Posterior vena cava (tissue), 2 donors: ENCODE measurements around the gene POLR1G. TPM values are rescaled to one million over a fixed set of nuclear protein-coding genes. Genes with fewer than 3 reads are reported as not detected.
"Not testable (repeated sequence)": the region's sequence is repeated elsewhere in the genome, so short reads cannot be mapped to it uniquely, and the experiment has no call there.

ENCODE experiments used
- DNase-seq: peaks from one replicate; pipeline ENCODE4 v3.0.0-alpha.2; 2020; ENCODE audit warnings: low spot score
- intact Hi-C, 2 donors: fragments of 100-400 bp; cut with DNase I; formaldehyde crosslinking; loops; one replicate each; pipeline versions ENCODE4 v1.14.1 to v1.14.2; 2022 to 2023
- total RNA-seq, 2 donors: library from RNA; stranded (reverse); fragmentation: NEBNext Ultra II Directional; extraction: Animal tissue kit (Norgen Biotek cat#: 25700); gene quantifications; one replicate each; pipeline ENCODE4 v1.2.1, GENCODE V29; 2021
- donor health status: DM: yes; HTN: yes; CAD: no.
- donor health status: DM: yes; HTN: yes; CAD: no.

Gene POLR1G
- total RNA-seq, 2 donors from 2014 or later = 4.2 to 4.8 TPM

DNA sequence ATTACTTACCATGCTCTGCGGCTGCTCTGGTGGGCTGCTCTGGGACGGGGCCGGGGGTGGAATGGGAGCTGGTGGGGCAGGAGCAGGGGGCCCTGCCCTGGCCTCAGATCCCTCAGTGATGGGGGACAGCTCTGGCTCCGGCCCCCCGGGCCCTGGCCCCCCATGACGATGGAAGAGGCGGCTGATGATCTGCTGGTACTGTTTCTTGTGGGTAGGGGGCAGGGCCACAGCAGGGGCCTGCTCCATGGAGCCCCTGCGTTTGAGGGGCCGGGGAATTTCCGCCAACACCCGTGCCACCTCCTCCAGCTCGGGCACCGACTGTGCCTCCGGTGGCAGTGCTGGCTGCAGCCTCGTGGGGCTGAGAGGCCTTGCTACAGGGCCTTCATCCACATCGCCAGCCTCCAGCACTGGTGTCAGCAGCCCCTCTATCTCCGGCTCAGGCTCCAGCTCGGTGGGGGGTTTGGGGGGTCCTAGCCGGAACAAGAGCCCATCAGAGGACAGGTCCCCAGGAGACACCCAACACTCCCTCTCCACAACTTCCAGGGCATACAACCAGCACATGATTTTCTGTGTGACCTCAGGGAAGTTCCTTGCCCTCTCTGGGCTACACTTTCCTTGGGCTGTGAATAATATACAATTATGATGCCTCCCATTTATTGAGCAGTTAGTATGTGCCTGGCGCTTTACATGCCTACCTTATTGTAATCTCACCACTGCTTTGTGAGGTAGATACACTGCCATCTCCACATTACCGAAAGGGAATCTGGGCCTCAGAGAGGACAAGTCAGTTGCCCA, 14.4 kb upstream of the POLR1G start:
- DNase-seq = no peak
- intact Hi-C loops = no loop called here

DNA sequence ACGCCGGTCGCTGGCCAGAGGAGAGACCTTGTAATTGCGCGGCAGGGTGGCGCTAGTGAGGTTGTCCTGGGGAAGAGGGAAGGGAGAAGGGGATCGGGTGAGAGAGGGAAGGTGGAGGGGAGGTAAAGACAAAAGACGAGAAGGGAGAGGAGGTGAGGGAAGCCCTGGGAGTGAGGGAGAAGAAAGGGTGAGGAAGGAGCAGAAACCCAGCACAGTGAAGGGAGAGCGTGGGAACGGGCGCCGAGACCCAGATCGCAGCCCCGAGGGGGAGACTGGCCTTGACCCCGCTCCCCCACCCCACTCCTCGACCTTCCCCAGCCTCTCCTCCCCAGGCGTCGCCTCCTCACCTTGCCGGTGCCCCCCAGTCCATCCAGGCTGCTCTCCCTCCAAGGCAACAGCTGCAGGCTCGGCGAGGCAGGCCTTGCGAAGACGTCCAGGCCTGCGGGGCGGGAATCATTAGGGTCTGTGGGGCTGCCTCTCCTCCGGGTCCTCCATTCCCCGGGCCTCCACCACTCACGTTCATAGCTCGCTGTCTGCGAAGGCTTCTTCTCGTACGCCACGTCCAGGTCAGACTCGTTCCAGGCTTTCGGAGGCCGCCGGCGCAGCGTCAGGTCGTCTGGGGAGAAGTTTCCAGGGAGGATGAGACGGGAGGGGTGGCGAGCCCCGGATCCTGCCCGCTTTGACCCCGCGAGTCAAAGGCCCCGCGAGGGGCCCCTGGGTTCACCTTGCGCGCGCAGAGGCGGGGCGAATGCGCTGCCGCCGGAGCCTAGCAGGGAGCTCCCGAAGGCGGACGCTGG, 10.4 kb upstream of the POLR1G start:
- intact Hi-C loops = no loop called here
- no peak for DNase-seq

DNA sequence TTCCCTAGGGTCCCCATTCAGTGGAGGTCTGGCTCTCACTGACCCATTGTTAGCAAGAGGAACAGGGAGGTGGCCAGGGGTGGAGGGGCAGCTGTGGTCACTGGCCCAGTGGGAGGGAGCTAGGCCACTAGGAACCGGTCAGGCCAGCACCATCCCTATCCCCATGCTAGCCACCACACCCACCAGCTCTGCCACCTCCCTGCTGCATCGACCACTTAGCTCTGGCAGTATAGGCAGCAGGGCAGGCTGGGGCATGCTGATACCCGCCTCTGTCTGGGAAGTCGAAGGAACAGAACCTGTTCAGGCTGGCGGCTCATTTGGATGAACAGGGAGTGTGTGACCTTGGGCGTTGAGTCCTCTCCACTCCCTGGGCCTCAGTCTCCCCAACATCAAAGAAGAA, 6.3 kb upstream of the POLR1G start:
- no peak for DNase-seq
- intact Hi-C loops = loop anchor here in 1 of 2 donors (5.0 kb wide), 1 partner anchor 368 kb away; no protein-coding TSS in a partner anchor

DNA sequence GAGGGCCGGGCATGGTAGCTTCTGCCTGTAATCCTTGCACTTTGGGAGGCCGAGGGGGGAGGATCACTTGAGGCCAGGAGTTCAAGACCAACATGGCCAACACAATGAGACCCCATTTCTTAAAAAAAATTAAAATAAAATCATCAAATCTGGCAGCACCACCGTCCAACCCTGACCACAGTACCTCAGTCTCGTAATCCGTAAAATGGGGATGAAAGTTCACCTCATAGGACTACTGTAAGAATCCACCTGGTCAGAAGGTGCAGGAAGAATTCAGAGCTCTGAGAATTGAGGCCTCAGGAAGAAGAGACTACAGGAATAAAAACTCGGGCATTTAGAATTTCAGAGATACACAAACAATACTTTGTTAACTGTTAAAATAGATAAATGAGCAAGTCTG, 4.6 kb upstream of the POLR1G start:
- DNase-seq = no peak

DNA sequence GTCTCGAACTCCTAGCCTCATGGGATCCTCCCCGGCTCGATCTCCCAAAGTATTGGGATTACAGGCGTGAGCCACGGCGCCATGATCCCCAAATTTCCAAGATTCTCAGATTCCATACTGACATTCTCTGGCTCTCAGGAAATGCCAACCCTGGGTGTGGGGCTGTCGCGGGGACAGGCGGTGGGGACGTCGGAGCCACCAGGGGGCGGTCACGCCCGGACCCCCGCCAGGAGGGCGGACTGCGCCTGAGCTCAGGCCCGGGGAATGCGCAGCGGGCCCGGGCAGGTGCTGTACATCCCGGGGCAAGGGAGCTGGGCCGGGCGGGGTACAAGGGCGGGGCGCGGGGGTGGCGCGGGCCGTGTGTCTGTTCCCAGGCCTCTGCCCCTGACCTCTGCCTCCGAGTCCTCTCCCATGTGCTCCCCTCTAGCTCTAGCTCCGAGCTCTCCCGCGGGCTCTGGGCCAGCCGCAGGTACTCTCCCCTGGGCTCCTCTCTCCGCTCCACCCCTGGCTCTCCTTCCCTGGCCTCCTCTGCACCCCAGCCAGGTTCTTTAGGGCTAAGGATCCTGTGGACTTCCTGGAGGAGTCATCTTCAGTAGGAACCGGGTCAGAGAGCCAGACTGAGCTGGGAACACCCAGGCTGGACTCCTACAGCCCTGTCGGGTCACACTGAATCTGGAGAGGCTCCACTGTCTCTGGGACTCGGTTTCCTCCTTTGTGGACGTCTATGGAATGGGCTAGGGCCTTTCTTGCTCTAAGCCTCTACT, 4.0 kb upstream of the POLR1G start:
- DNase-seq = no peak
- intact Hi-C loops = loop anchor here in 1 of 2 donors (5.0 kb wide), 1 partner anchor 370 kb away; no protein-coding TSS in a partner anchor

More for the DNA sequence above, 4.6 kb upstream of the POLR1G start:
- intact Hi-C loops = loop anchor here in 1 of 2 donors (5.0 kb wide), 1 partner anchor 370 kb away; no protein-coding TSS in a partner anchor

DNA sequence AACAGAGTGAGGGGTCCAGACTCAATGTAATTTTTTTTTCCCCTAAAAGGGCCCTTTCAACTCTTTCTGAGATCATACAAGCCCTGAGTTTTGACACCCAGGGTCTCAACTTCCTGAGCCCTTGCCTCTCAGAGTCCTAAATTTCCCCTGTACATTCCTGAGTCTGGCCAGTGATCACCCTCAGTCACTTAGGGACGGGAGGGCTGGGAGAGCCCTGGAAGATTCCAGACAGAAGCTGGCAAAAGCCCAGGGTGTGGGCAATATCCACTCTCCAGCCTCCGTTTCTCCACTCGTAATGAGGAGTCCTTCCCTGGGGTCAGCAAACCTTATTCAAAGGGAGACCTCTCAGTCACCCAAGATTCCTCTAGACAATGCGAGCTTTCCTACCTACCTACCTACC, 3.2 kb upstream of the POLR1G start:
- intact Hi-C loops = loop anchor here in 1 of 2 donors (5.0 kb wide), 1 partner anchor 371 kb away; no protein-coding TSS in a partner anchor
- DNase-seq = no peak

DNA sequence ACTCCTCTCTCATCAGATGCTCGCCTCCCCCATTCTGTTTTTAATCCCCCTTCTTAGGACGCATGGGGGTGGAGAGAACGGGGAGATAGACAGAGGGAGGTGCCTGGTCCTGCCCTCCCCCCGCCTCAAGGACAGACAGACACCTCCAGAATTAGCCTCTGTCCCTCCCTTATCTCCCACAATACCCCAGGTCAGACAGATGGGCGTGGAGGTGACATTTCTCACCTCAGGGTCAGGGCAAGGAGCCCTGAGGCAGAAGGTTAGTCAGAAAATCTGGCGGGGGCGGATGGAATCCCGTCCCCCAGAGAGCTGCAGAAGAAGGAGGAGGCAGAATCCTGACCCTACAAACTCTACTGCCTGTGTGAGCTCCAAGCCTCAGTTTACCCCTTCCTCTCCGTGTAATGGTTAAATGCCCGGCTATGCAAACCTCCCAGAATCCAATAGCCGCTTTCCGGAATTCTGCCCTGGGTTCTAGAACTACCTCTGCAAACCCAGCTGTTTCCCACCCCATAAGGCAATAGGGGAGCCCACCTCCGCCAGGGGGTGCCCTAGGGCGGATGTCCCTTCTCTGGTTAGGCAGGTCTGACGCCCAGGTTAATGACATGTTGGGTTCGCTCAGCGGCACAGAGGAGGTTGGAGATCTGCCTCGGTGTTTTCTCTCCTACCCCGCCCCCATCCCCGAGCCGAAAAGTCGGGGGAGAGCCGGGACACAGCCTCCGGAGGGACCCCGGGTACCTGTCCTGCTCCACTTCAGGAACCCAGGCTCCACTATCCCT, 2.5 kb upstream of the POLR1G start:
- no peak for DNase-seq
- intact Hi-C loops = loop anchor here in 1 of 2 donors (5.0 kb wide), 1 partner anchor 372 kb away; no protein-coding TSS in a partner anchor

DNA sequence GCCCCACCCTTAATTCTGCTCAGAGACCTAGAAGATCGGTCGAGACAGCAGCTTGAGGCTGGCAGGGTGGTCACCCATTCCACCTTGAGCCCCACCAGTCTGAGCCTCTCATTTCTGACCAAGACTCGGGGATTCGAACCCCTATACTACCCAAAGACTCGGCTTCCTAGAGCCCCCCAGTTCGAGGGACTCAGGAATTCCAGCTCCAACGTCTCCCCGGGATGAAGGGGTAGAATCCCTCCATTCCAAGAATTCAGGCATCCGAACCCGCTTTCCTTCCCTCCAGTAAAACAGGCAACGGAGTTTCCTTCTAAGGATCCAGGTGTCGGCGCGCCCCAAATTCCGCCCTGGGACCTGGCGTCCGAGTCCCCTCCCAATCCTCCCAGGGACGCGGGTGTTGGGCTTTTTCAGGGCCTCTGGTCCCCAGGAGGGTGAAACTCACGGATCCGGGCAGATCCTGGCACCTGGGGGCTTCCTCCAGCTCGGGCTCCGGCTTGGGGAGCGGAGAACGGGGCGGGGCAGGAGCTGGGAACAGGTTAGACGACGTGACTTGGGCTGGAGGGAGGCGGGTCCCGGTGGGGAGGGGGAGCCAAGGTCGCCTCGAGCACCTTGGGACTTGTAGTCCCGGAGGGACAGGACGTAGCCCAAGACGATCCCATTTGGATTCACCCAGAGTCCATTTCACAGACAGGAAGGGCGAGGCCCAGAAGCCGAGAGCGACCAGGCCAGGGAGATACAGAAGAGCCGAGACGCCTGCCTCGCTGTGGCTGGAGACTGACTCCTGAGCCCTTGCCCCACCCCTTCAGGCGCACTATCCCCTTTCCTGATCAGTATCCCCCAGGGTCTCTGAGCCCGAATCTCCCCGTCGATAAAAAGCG, 1.6 kb upstream of the POLR1G start, which contains the start of gene PPP1R13L:
PPP1R13L (minus strand) TSS at position 513 of the 878 bp plus-strand sequence. CDS start 6,751 bp downstream, outside the sequence.
- intact Hi-C loops = loop anchor here in 1 of 2 donors (5.0 kb wide), 1 partner anchor 372 kb away; no protein-coding TSS in a partner anchor
- DNase-seq = peak; percentile 94

DNA sequence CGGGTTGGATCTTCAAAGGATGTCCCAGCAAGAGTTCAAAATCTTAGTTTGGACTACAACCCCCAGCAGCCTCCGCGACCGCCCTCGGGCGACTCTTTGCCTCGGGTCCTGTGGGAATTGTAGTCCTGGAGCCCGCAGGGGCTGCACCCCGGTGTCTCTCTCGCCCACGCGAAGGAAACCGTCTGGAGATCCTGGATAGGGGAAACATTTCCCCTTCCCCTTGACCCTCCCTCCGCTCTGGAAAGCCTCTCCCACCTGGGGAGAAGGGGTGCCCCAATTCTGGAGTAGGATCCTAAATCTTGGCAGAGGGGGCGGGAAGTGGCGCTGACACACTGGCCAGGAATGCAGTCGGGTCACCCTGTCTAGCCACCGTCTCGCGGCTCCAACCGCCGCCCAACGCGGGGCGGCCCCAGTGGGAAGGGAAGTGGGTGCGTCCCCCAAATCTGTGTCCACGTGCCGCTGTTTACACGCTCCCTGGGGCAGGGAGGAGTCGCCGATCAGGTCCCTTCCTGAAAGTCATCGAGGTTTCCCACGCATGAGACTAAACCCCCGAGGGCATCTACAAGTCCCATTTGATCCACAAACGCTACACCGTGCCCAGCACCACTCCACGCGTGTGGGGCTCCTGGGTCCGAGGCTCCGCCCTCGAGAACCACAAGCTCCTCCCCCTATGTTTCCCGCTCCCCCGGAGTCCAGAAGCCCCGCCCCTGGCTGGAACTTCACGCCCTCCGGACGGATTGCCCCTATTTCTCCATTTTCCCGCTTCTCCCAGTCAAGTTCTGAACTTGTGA, 814 bp upstream of the POLR1G start:
- DNase-seq = peak; percentile 96
- intact Hi-C loops = loop anchor here in 1 of 2 donors (2.0 kb wide), 1 partner anchor 17 kb away; the partner anchor contains the start of gene ERCC1

DNA sequence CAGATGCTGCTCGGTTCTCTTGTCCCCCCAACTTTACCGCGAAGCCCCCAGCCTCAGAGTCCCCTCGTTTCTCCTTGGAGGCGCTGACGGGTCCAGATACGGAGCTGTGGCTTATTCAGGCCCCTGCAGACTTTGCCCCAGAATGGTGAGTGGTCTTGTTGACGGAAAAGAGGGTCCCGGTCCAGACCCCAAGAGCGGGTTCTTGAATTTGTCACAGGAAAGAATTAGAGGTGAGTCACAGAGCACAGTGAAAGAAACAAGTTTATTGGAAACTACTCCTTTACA, 589 bp downstream of the POLR1G start:
- intact Hi-C loops = loop anchor here in 1 of 2 donors (2.0 kb wide), 1 partner anchor 16 kb away; the partner anchor contains the start of gene ERCC1
- DNase-seq = no peak

DNA sequence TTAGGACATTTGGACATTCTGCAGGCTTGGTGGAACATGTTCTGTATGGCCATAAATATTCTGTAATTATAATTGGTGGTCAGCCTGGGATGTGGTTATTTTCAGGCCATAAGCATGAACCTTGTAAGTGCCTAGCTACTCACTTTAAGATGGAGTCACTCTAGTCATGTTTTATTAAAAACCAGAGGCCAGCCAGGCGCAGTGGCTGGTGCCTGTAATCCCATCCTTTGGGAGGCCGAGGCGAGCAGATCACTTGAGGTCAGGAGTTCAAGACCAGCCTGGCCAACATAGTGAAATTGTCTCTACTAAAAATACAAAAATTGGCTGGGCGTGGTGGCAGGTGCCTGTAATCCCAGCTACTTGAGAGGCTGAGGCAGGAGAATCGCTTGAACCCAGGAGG, 1.1 kb downstream of the POLR1G start:
- intact Hi-C loops = loop anchor here in 1 of 2 donors (2.0 kb wide), 1 partner anchor 15 kb away; the partner anchor contains the start of gene ERCC1

DNA sequence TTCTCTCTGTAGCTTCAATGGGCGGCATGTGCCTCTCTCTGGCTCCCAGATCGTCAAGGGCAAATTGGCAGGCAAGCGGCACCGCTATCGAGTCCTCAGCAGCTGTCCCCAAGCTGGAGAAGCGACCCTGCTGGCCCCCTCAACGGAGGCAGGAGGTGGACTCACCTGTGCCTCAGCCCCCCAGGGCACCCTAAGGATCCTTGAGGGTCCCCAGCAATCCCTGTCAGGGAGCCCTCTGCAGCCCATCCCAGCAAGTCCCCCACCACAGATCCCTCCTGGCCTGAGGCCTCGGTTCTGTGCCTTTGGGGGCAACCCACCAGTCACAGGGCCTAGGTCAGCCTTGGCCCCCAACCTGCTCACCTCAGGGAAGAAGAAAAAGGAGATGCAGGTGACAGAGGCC, 1.7 kb downstream of the POLR1G start:
- DNase-seq = no peak
- intact Hi-C loops = no loop called here

More for the DNA sequence above, 1.1 kb downstream of the POLR1G start:
- DNase-seq = not testable (repeated sequence)

DNA sequence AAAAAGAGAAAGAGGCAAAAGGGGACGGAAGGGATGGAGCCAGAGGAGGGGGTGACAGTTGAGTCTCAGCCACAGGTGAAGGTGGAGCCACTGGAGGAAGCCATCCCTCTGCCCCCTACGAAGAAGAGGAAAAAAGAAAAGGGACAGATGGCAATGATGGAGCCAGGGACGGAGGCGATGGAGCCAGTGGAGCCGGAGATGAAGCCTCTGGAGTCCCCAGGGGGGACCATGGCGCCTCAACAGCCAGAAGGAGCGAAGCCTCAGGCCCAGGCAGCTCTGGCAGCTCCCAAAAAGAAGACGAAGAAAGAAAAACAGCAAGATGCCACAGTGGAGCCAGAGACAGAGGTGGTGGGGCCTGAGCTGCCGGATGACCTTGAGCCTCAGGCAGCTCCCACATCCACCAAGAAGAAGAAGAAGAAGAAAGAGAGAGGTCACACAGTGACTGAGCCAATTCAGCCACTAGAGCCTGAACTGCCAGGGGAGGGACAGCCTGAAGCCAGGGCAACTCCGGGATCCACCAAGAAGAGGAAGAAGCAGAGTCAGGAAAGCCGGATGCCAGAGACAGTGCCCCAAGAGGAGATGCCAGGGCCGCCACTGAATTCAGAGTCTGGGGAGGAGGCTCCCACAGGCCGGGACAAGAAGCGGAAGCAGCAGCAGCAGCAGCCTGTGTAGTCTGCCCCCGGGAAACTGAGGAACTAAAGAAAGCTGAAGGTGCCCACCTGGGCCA, 2.5 kb downstream of the POLR1G start:
- no peak for DNase-seq
- intact Hi-C loops = no loop called here

DNA sequence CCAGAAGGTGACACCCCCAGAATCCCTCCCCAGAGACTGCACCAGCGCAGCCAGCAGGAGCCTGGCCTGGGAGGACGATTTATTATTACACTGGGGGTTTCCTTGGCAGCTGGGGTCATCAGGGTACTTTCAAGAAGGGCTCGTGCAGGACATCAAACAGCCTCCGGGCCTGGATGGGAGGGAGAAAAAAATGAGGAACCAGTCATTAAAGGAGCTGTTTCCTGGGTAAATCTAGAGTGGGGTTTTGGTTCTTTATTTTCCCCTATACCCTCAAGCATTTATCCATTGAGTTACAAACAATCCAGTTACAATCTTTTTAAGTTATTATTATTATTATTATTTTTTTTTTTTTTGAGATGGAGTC, 3.1 kb downstream of the POLR1G start:
- DNase-seq = no peak
- intact Hi-C loops = no loop called here

DNA sequence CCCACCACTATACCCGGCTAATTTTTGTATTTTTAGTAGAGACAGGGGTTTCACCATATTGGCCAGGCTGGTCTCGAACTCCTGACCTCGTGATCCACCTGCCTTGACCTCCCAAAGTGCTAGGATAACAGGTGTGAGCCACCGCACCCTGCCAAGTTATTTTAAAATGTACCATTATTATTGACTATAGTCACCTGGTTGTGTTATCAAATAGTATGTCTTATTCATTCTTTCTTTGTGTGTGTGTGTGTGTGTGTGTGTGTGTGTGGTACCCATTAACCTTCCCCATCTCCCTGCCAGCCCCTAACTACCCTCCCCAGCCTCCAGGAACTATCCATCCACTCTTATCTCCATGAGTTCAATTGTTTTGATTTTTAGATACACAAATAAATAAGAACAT, 3.9 kb downstream of the POLR1G start:
- DNase-seq, intact Hi-C loops: not testable (repeated sequence)

DNA sequence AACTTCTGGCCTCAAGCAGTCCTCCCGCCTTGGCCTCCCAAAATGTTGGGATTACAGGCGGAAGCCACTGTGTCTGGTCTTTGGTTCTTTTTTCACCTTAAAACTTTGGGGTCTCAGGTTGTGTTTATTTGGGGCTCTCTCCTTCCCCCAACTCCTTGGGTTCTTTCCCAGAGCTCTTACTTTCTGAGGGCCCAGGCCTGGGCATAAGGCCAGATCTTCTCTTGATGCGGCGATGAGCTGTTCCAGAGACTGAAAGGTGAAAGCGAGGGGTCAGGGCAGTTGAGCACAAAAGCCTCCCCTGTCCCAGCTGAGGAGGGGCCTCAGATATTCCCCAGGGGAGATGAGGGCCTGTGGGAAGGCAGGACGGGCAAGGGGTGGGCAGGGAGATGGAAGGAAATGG, 7.1 kb downstream of the POLR1G start:
- intact Hi-C loops = no loop called here
- DNase-seq = no peak
